DMS153 treated with DMSO at 0.1 percent for 48 hours (cell line): Measurements from ENCODE around the gene ZNF536.
"Not testable (repeated sequence)": the region's sequence is repeated elsewhere in the genome, so short reads cannot be mapped to it uniquely, and the experiment has no call there.

ENCODE experiments used
- DNase-seq: peaks from one replicate; lab custom pipeline; 2025; ENCODE audit not compliant: unreplicated experiment; lab: John Stamatoyannopoulos, UW

ZNF536 gene

GRCh38 chr19:30411714-30412113, 39.5 kb downstream of the ZNF536 start:
- no peak for DNase-seq

- no peak for DNase-seq
Measured at GRCh38 chr19:30416375-30416774, 44.2 kb downstream of the ZNF536 start.

GRCh38 chr19:30417166-30417565, 45.0 kb downstream of the ZNF536 start:
- DNase-seq, result not testable (repeated sequence)

- DNase-seq, result no peak
Measured at GRCh38 chr19:30419568-30420180, 47.5 kb downstream of the ZNF536 start.

- DNase-seq, result no peak
Measured at GRCh38 chr19:30420316-30420715, 48.1 kb downstream of the ZNF536 start.

- no peak for DNase-seq
Measured at GRCh38 chr19:30420881-30421280, 48.7 kb downstream of the ZNF536 start.

GRCh38 chr19:30421571-30421970, 49.4 kb downstream of the ZNF536 start:
- no peak for DNase-seq

GRCh38 chr19:30423481-30423880, 51.3 kb downstream of the ZNF536 start:
- DNase-seq, result no peak

GRCh38 chr19:30425885-30426838, 54.0 kb downstream of the ZNF536 start:
- no peak for DNase-seq

- DNase-seq, result no peak
Measured at GRCh38 chr19:30426864-30427263, 54.7 kb downstream of the ZNF536 start.

- no peak for DNase-seq
Measured at GRCh38 chr19:30428092-30428680, 56.0 kb downstream of the ZNF536 start.

GRCh38 chr19:30428844-30429243, 56.7 kb downstream of the ZNF536 start:
- DNase-seq, result no peak

- DNase-seq, result no peak
Measured at GRCh38 chr19:30430206-30430734, 58.1 kb downstream of the ZNF536 start.

GRCh38 chr19:30431591-30431990, 59.4 kb downstream of the ZNF536 start:
- DNase-seq, result no peak

- DNase-seq, result no peak
Measured at GRCh38 chr19:30434797-30435594, 62.8 kb downstream of the ZNF536 start.

GRCh38 chr19:30437869-30438268, 65.7 kb downstream of the ZNF536 start:
- no peak for DNase-seq

- no peak for DNase-seq
Measured at GRCh38 chr19:30439310-30439709, 67.1 kb downstream of the ZNF536 start.

GRCh38 chr19:30441011-30441410, 68.8 kb downstream of the ZNF536 start:
- DNase-seq, result no peak

- DNase-seq, result no peak
Measured at GRCh38 chr19:30442674-30443073, 70.5 kb downstream of the ZNF536 start.

- no peak for DNase-seq
Measured at GRCh38 chr19:30443531-30444252, 71.5 kb downstream of the ZNF536 start.
